CD14-positive monocyte (primary cell): ENCODE measurements around the gene TNFRSF13B. TPM values are rescaled to one million over a fixed set of nuclear protein-coding genes. Genes with fewer than 3 reads are reported as not detected.

Experiments
- DNase-seq, 3 donors: peaks; one replicate each; pipeline ENCODE4 v3.0.0-alpha.2; 2011 to 2022
- H2AFZ ChIP-seq: 2 replicates; pipeline ENCODE4 v1.6.0; 2012; ENCODE audit warnings: mild to moderate bottlenecking, low read depth, low read length, inconsistent platforms; ENCODE audit not compliant: insufficient read depth, poor library complexity, severe bottlenecking
- H3K27ac ChIP-seq, 2 donors: 1 replicate in 1 of 2; 2 replicates in 1 of 2; pipeline ENCODE4 v1.5.1; 2012 to 2013; ENCODE audit warnings: low read length in 2 of 2, control low read depth in 1 of 2, inconsistent platforms in 1 of 2, low read depth in 1 of 2, mild to moderate bottlenecking in 1 of 2
- H3K27me3 ChIP-seq, 2 donors: one replicate each; pipeline versions ENCODE4 v1.6.0 to v1.6.1; 2011 to 2013; ENCODE audit warnings: low read length in 2 of 2; ENCODE audit not compliant: control insufficient read depth in 2 of 2, insufficient read depth in 2 of 2
- H3K36me3 ChIP-seq, 2 donors: replicated peaks in 1 of 2; 1 replicate in 1 of 2; 2 replicates in 1 of 2; pipeline versions ENCODE4 v1.5.1 to v1.6.1; 2012 to 2013; ENCODE audit warnings: low read length in 2 of 2, control low read depth in 1 of 2, inconsistent platforms in 1 of 2, mild to moderate bottlenecking in 1 of 2; ENCODE audit not compliant: insufficient read depth in 2 of 2, control insufficient read depth in 1 of 2
- H3K4me1 ChIP-seq, 2 donors: 1 replicate in 1 of 2; 2 replicates in 1 of 2; pipeline versions ENCODE4 v1.5.1 to v1.6.1; 2012 to 2013; ENCODE audit warnings: low read length in 2 of 2, control low read depth in 1 of 2, inconsistent platforms in 1 of 2, mild to moderate bottlenecking in 1 of 2, moderate library complexity in 1 of 2; ENCODE audit not compliant: insufficient read depth in 2 of 2, control insufficient read depth in 1 of 2
- H3K4me2 ChIP-seq: replicated peaks from 2 replicates; pipeline ENCODE3; 2012; ENCODE audit warnings: low read length, moderate library complexity, mild to moderate bottlenecking; ENCODE audit not compliant: poor library complexity, severe bottlenecking; ENCODE audit errors: extremely low read depth
- H3K4me3 ChIP-seq, 3 experiments: fragments of 200-600 bp in 1 of 3; sonication (generic) in 1 of 3; replicated peaks in 1 of 3; 1 replicate in 2 of 3; 2 replicates in 1 of 3; pipeline ENCODE4 v1.5.1; 2011 to 2013; ENCODE audit warnings: low read length in 3 of 3, mild to moderate bottlenecking in 3 of 3, control low read depth in 2 of 3, low read depth in 2 of 3, inconsistent platforms in 1 of 3, moderate library complexity in 1 of 3
- H3K79me2 ChIP-seq: 2 replicates; pipeline ENCODE4 v1.6.0; 2012; ENCODE audit warnings: mild to moderate bottlenecking, control low read depth, inconsistent platforms, low read length, moderate library complexity; ENCODE audit not compliant: insufficient read depth
- H3K9ac ChIP-seq: 2 replicates; pipeline ENCODE4 v1.6.0; 2017; ENCODE audit warnings: low read length, mild to moderate bottlenecking; ENCODE audit not compliant: insufficient read depth, poor library complexity, severe bottlenecking
- H3K9me3 ChIP-seq, 2 donors: replicated peaks in 1 of 2; 1 replicate in 1 of 2; 2 replicates in 1 of 2; pipeline versions ENCODE4 v1.5.1 to v1.6.1; 2012 to 2013; ENCODE audit warnings: low read length in 2 of 2, control low read depth in 1 of 2; ENCODE audit not compliant: control insufficient read depth in 1 of 2, insufficient read depth in 1 of 2
- H4K20me1 ChIP-seq: 2 replicates; pipeline ENCODE4 v1.6.0; 2012; ENCODE audit warnings: mild to moderate bottlenecking, low read length, control low read depth, moderate library complexity; ENCODE audit not compliant: insufficient read depth
- H3K27ac Mint-ChIP-seq, 7 donors: one replicate each; pipeline ENCODE4 v1.8.0; 2020; ENCODE audit warnings: mild to moderate bottlenecking in 7 of 7, mixed read lengths in 7 of 7, moderate library complexity in 6 of 7, inconsistent platforms in 2 of 7
- H3K27me3 Mint-ChIP-seq, 3 donors: one replicate each; pipeline ENCODE4 v1.8.0; 2021 to 2022; ENCODE audit warnings: low read depth in 3 of 3, mild to moderate bottlenecking in 3 of 3, mixed read lengths in 3 of 3, moderate library complexity in 3 of 3, inconsistent platforms in 1 of 3
- H3K36me3 Mint-ChIP-seq, 2 donors: one replicate each; pipeline ENCODE4 v1.8.0; 2020; ENCODE audit warnings: mixed read lengths in 2 of 2, inconsistent platforms in 1 of 2, mild to moderate bottlenecking in 1 of 2
- H3K4me1 Mint-ChIP-seq: one replicate; pipeline ENCODE4 v1.8.0; 2020; ENCODE audit warnings: mild to moderate bottlenecking, mixed read lengths
- H3K4me3 Mint-ChIP-seq, 2 donors: one replicate each; pipeline ENCODE4 v1.8.0; 2020; ENCODE audit warnings: mild to moderate bottlenecking in 2 of 2, mixed read lengths in 2 of 2, moderate library complexity in 1 of 2
- H3K9me3 Mint-ChIP-seq, 7 donors: one replicate each; pipeline ENCODE4 v1.8.0; 2020 to 2022; ENCODE audit warnings: mixed read lengths in 7 of 7, mild to moderate bottlenecking in 6 of 7, moderate library complexity in 6 of 7, inconsistent platforms in 2 of 7
- CTCF ChIP-seq: fragments of 200-600 bp; IDR thresholded peaks from one replicate; pipeline ENCODE4 v1.8.0; 2022; ENCODE audit warnings: antibody characterized with exemption, mild to moderate bottlenecking
- WGBS: methylation state at CpG from one replicate; pipeline ENCODE4 v1.1.5; 2013; ENCODE audit warnings: missing lambda C conversion rate; ENCODE audit not compliant: insufficient coverage; 5-methylcytosine and 5-hydroxymethylcytosine counted together
- intact Hi-C, 2 donors: fragments of 100-400 bp; cut with micrococcal nuclease; formaldehyde crosslinking; loops; one replicate each; pipeline versions ENCODE4 v1.15.0 to v1.15.1; 2023
- polyA plus RNA-seq, 3 donors: library from polyadenylated mRNA; depleted of rRNA in 1 of 3; unstranded in 2 of 3; stranded (reverse) in 1 of 3; fragments of 300-500 nt in 2 of 3; fragments of >200 nt in 1 of 3; fragmentation: Illumina TruSeq in 2 of 3; gene quantifications; 1 replicate in 2 of 3; 2 replicates in 1 of 3; pipeline ENCODE4 v1.2.3, GENCODE V29; 2012 to 2021

TNFRSF13B gene
- polyA plus RNA-seq, 3 donors, result 0.21 to 0.47 TPM; not detected in 1

DNA sequence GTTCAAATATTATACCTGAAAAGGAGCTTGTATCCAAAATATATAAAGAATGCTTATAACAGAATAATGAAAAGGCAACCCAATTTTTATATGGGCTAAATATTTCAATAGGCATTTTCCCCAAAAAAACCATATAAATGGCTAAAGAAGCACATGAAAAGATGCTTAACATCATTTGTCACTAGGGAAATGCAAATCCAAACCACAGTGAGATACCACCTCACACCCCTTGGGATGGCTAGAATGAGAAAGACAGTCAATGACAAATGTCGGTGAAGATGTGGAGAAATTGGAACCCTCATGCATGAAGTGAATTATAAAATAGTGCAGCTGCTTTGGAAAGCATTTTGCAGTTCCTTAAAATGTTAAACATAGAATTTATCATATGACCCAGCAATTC lies 3.1 kb downstream of the TNFRSF13B start:
- TF ChIP-seq CTCF, result no peak
- Histone ChIP-seq H2AFZ (no peak overlapping the region), H3K9me3 (no peaks in the 10 kb centered on the region), H3K9ac (no peak overlapping the region), H3K4me1 (no peaks in the 10 kb centered on the region), H3K36me3 (no peaks in the 10 kb centered on the region), H3K27me3 (no peaks in the 10 kb centered on the region), H3K4me2 (no peak overlapping the region), H4K20me1 (no peaks in the 10 kb centered on the region), H3K27ac (no peak overlapping the region), H3K4me3 (no peak overlapping the region), H3K79me2 (no peaks in the 10 kb centered on the region)
- no peaks in the 10 kb centered on the region for H3K36me3 Mint-ChIP-seq
- H3K4me1 Mint-ChIP-seq, result no peaks in the 10 kb centered on the region
- intact Hi-C loops, result no loop called here
- H3K9me3 Mint-ChIP-seq, result no peaks in the 10 kb centered on the region
- no peak for DNase-seq
- no peak overlapping the region for H3K4me3 Mint-ChIP-seq
- H3K27me3 Mint-ChIP-seq, result peaks cover 9 to 11% (median 11%) of the 10 kb centered on the region in 3 donors
- WGBS, result no CpG with 5 or more reads among the region's 1 CpG
- no peak overlapping the region for H3K27ac Mint-ChIP-seq

DNA sequence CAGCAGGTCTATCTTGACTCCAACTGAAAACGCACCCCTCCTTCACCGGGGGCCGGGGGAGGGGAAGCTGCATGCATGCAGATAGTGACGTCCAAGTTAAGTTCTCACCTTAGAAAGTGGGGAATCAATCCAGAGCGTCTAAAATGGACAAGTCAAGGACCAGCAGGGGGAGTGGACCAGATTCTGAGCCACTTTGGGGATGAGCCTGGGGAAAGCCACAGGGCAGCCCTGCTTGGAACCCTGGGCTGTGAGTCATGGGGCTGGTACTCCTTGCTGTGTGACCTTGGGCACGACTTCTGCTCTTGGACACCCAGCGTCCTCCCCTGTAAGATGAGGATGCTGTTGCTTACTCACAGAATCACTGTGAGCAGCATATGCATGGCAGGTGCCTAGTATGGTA lies 9.1 kb downstream of the TNFRSF13B start:
- Mint-ChIP-seq H3K27ac (no peak overlapping the region), H3K4me3 (no peak overlapping the region), H3K36me3 (no peaks in the 10 kb centered on the region), H3K27me3 (peaks cover 4 to 15% (median 13%) of the 10 kb centered on the region in 3 donors), H3K9me3 (peaks cover 0 to 11% (median 7%) of the 10 kb centered on the region in 7 donors), H3K4me1 (no peaks in the 10 kb centered on the region)
- intact Hi-C loops, result no loop called here
- H3K27ac ChIP-seq, result no peak overlapping the region
- no peak overlapping the region for H2AFZ ChIP-seq
- H3K79me2 ChIP-seq, result no peaks in the 10 kb centered on the region
- H3K9me3 ChIP-seq, result peaks cover 0 to 5% of the 10 kb centered on the region in 2 donors
- no peak overlapping the region for H3K4me3 ChIP-seq
- no peak overlapping the region for H3K9ac ChIP-seq
- H3K27me3 ChIP-seq, result peaks cover 0 to 6% of the 10 kb centered on the region in 2 donors
- H3K4me1 ChIP-seq, result no peaks in the 10 kb centered on the region
- no peaks in the 10 kb centered on the region for H4K20me1 ChIP-seq
- WGBS, result 80% methylated on average over 4 of the region's 7 CpGs
- no peaks in the 10 kb centered on the region for H3K36me3 ChIP-seq
- H3K4me2 ChIP-seq, result no peak overlapping the region
- DNase-seq, result no peak
- no peak for TF ChIP-seq CTCF
